ENCODE measurements around the gene CLCNKB. TPM values are rescaled to one million over a fixed set of nuclear protein-coding genes. Genes with fewer than 3 reads are reported as not detected.

The CLCNKB gene
- total RNA-seq, 1 experiment from 2014 or later = not detected

DNA sequence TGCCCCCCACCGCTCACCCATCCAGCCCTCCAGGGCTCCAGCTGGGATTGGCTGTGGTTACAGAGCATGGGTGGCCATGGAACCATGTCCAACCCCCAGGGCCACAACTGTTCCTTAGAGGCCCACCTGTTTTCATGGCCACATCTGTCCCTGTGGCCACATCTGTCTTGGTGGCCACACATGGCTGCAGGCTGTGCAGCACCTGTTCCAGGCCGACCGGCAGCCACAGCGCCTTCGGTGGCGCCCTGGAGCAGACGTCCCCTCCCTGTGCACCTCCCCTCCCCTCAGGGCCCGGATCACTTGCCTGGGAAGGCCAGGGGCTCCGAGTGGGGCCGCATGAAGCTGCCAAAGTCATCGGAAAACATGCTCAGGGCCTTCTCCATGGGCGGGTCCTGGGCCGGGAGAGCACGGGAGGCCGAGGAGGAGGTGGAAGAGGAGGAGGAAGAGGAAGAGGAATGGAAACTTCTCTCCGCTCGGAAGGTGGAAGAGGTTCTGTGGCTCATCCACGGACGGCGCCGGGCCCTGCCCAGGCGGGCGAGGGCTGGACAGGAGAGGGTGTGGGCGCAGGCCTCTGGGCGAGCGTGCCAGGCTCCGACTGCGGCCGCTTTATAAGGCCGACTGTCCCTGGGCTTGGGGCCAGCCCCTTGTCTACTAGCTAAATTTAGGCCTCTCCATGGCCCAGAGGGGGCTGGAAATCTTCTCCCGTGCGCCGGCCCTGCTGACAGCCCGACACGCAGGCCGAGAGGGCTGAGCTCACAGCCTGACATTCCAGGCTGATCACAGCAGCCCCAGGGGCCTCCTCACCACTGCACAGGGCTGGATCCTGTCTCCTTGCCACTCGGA is 25.9 kb upstream of the CLCNKB start, which contains the start of gene HSPB7:
TSS of gene HSPB7 (minus strand) at position 583 of the 843 bp plus-strand sequence. CDS start at position 503, 80 bp downstream.
- H3K27me3 Mint-ChIP-seq (ENCODE audit: insufficient read depth, unreplicated experiment) = no peaks in the 10 kb centered on the region
- BruUV-seq (replicated peaks) = no TSS peak
- DNase-seq = no peak
- H3K4me1 Mint-ChIP-seq (ENCODE audit: low read depth, unreplicated experiment) = no peaks in the 10 kb centered on the region
- ChIA-PET POLR2A (interaction anchor here (0.6 kb wide), 1 partner anchor 283 kb away, joined by 3 read pairs; no protein-coding TSS in a partner anchor), CTCF (no interaction called here)
- H3K36me3 ChIP-seq (ENCODE audit: control insufficient read depth, insufficient read depth, low read length) = no peaks in the 10 kb centered on the region
- H3K27me3 ChIP-seq (replicated peaks; ENCODE audit: control insufficient read depth, insufficient read depth, low read length) = no peaks in the 10 kb centered on the region
- TF ChIP-seq, protein P1, sequence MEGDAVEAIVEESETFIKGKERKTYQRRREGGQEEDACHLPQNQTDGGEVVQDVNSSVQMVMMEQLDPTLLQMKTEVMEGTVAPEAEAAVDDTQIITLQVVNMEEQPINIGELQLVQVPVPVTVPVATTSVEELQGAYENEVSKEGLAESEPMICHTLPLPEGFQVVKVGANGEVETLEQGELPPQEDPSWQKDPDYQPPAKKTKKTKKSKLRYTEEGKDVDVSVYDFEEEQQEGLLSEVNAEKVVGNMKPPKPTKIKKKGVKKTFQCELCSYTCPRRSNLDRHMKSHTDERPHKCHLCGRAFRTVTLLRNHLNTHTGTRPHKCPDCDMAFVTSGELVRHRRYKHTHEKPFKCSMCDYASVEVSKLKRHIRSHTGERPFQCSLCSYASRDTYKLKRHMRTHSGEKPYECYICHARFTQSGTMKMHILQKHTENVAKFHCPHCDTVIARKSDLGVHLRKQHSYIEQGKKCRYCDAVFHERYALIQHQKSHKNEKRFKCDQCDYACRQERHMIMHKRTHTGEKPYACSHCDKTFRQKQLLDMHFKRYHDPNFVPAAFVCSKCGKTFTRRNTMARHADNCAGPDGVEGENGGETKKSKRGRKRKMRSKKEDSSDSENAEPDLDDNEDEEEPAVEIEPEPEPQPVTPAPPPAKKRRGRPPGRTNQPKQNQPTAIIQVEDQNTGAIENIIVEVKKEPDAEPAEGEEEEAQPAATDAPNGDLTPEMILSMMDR (IDR thresholded peaks at IDR 0.05; ENCODE audit: insufficient read depth in 1 of 2, low read depth in 1 of 2, low read length in 1 of 2, severe bottlenecking in 1 of 2, unreplicated experiment in 1 of 2) = no peak
- no peaks in the 10 kb centered on the region for H3K36me3 Mint-ChIP-seq (ENCODE audit: insufficient read depth, unreplicated experiment)
- no peak within 1 kb of the TSS for H3K4me3 Mint-ChIP-seq (ENCODE audit: unreplicated experiment)
- H3K27ac Mint-ChIP-seq (ENCODE audit: unreplicated experiment) = no peak within 1 kb of the TSS
- intact Hi-C loops (cut with micrococcal nuclease; ENCODE audit: unreplicated experiment) = no loop called here
- H3K4me3 ChIP-seq (ENCODE audit: low read depth, low read length) = no peak within 1 kb of the TSS
- no peaks in the 10 kb centered on the region for H3K9me3 Mint-ChIP-seq (ENCODE audit: unreplicated experiment)
- H3K9me3 ChIP-seq = no peaks in the 10 kb centered on the region
- no peaks in the 10 kb centered on the region for H3K4me1 ChIP-seq

DNA sequence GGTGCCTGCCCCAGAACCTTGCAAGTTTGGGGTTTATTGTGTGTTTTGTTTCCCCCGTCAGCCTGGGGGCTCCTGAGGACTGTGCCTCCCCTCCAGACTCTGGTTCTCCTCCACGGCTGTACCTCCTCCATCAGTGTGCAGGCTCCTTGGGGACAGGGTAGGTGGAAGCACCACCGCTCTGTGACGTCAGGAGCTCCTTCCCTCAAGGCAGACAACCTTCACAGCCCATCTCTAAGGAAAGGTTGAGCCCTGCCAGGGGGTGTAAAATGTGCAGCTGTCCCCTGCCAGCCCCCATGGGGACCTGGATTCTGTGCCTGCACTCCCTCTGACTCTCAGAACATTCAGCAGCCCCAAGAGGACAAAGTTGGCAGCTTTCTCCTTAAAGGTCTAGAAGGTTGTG is 25.3 kb upstream of the CLCNKB start:
- no peaks in the 10 kb centered on the region for H3K9me3 ChIP-seq
- H3K4me1 ChIP-seq = no peaks in the 10 kb centered on the region
- H3K9me3 Mint-ChIP-seq (ENCODE audit: unreplicated experiment) = no peaks in the 10 kb centered on the region
- H3K4me3 Mint-ChIP-seq (ENCODE audit: unreplicated experiment) = no peak overlapping the region
- no peaks in the 10 kb centered on the region for H3K27me3 Mint-ChIP-seq (ENCODE audit: insufficient read depth, unreplicated experiment)
- no peak overlapping the region for H3K27ac Mint-ChIP-seq (ENCODE audit: unreplicated experiment)
- no peak for DNase-seq
- no peaks in the 10 kb centered on the region for H3K27me3 ChIP-seq (replicated peaks; ENCODE audit: control insufficient read depth, insufficient read depth, low read length)
- ChIA-PET CTCF (no interaction called here), POLR2A (interaction anchor here (0.6 kb wide), 1 partner anchor 284 kb away, joined by 3 read pairs; no protein-coding TSS in a partner anchor)
- no peak overlapping the region for H3K4me3 ChIP-seq (ENCODE audit: low read depth, low read length)
- intact Hi-C loops (cut with micrococcal nuclease; ENCODE audit: unreplicated experiment) = no loop called here
- no peaks in the 10 kb centered on the region for H3K36me3 Mint-ChIP-seq (ENCODE audit: insufficient read depth, unreplicated experiment)
- BruUV-seq (replicated peaks) = no TSS peak
- TF ChIP-seq, protein P1 (IDR thresholded peaks at IDR 0.05; ENCODE audit: insufficient read depth in 1 of 2, low read depth in 1 of 2, low read length in 1 of 2, severe bottlenecking in 1 of 2, unreplicated experiment in 1 of 2) = no peak
- H3K4me1 Mint-ChIP-seq (ENCODE audit: low read depth, unreplicated experiment) = no peaks in the 10 kb centered on the region
- no peaks in the 10 kb centered on the region for H3K36me3 ChIP-seq (ENCODE audit: control insufficient read depth, insufficient read depth, low read length)

DNA sequence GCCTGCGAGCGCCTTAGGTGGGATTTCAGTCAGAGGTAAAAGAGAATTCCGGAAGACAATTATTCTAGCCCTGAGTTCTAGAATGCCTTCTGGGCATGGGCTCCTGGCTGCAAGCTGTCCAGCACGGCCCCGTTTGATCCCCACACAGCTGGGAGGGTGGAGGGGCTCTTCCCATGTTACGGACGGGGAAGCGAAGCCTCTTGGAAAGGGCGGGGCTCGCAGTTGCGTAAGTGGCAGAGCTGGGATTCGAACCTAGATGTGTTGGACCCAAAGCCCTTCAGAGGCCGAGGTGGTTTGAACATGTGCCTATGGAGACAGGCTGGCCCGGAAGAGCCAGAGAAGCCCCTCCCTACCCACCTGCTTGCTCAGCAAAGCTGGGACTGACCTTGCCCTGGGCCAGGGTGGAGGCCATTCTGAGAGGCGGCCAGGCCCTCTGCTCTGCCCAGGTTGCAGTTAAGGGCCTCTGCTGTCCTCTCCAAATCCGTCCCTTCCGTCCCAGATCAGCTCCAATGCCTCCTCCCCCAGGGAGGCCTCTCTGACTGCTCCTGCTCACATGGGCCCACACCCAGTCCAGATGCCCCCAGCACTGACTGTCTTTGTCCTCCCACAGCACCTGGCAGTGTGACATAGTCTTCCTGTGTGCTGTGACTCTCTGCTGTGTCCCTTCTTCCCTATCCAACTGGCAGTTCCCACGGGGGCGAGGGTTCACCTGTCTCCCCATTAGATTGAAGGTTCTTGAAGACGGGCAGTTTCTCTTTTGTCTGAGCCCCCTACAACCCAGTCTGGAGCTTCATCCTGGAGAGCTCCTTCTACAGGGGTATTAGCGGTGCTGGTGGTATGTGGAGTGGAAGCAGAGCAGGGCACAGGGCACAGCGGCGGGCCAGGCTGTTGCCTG is 24.6 kb upstream of the CLCNKB start:
- H3K27me3 ChIP-seq (replicated peaks; ENCODE audit: control insufficient read depth, insufficient read depth, low read length) = no peaks in the 10 kb centered on the region
- Mint-ChIP-seq H3K9me3 (ENCODE audit: unreplicated experiment) (no peaks in the 10 kb centered on the region), H3K27me3 (ENCODE audit: insufficient read depth, unreplicated experiment) (no peaks in the 10 kb centered on the region), H3K36me3 (ENCODE audit: insufficient read depth, unreplicated experiment) (no peaks in the 10 kb centered on the region), H3K27ac (ENCODE audit: unreplicated experiment) (peak overlapping the region; percentile 22), H3K4me3 (ENCODE audit: unreplicated experiment) (no peak overlapping the region), H3K4me1 (ENCODE audit: low read depth, unreplicated experiment) (no peaks in the 10 kb centered on the region)
- H3K9me3 ChIP-seq = no peaks in the 10 kb centered on the region
- intact Hi-C loops (cut with micrococcal nuclease; ENCODE audit: unreplicated experiment) = no loop called here
- CTCF ChIA-PET = no interaction called here
- TF ChIP-seq, protein P1 (IDR thresholded peaks at IDR 0.05; ENCODE audit: insufficient read depth in 1 of 2, low read depth in 1 of 2, low read length in 1 of 2, severe bottlenecking in 1 of 2, unreplicated experiment in 1 of 2) = no peak
- H3K36me3 ChIP-seq (ENCODE audit: control insufficient read depth, insufficient read depth, low read length) = no peaks in the 10 kb centered on the region
- no peak for DNase-seq
- no peak overlapping the region for H3K4me3 ChIP-seq (ENCODE audit: low read depth, low read length)
- no peaks in the 10 kb centered on the region for H3K4me1 ChIP-seq
- no TSS peak for BruUV-seq (replicated peaks)
- POLR2A ChIA-PET = no interaction called here
